Endodermal cell (in vitro differentiated cells): ENCODE data around the gene CPSF4. TPM values are rescaled to one million over a fixed set of nuclear protein-coding genes. Genes with fewer than 3 reads are reported as not detected.

Experiments
- DNase-seq: peaks from one replicate; pipeline ENCODE4 v3.0.0-alpha.2; 2017
- H3K27ac ChIP-seq: 2 replicates; pipeline ENCODE4 v1.5.1; 2013; ENCODE audit warnings: mild to moderate bottlenecking, low read depth, low read length, moderate library complexity
- H3K27me3 ChIP-seq: 2 replicates; pipeline ENCODE4 v1.6.1; 2013; ENCODE audit warnings: mild to moderate bottlenecking, low read length, moderate library complexity; ENCODE audit not compliant: insufficient read depth, control insufficient read depth, poor library complexity, severe bottlenecking
- H3K36me3 ChIP-seq: 2 replicates; pipeline ENCODE4 v1.7.0; 2013; ENCODE audit warnings: mild to moderate bottlenecking, low read length, moderate library complexity; ENCODE audit not compliant: control insufficient read depth, insufficient read depth
- H3K4me1 ChIP-seq: one replicate; pipeline ENCODE4 v1.7.0; 2013; ENCODE audit warnings: low read length; ENCODE audit not compliant: control insufficient read depth, insufficient read depth
- H3K4me3 ChIP-seq: 2 replicates; pipeline ENCODE4 v1.5.1; 2013; ENCODE audit warnings: mild to moderate bottlenecking, low read length, moderate library complexity
- H3K9ac ChIP-seq: 2 replicates; pipeline ENCODE4 v1.6.1; 2013; ENCODE audit warnings: mild to moderate bottlenecking, low read length, moderate library complexity; ENCODE audit not compliant: poor library complexity, severe bottlenecking; ENCODE audit errors: extremely low read depth
- H3K9me3 ChIP-seq: 2 replicates; pipeline ENCODE4 v1.6.1; 2013; ENCODE audit warnings: mild to moderate bottlenecking, low read length, moderate library complexity; ENCODE audit not compliant: control insufficient read depth
- H3K27ac Mint-ChIP-seq: 2 replicates; pipeline ENCODE4 v1.8.0; 2020; ENCODE audit warnings: mixed read lengths
- H3K27me3 Mint-ChIP-seq: 2 replicates; pipeline ENCODE4 v1.8.0; 2021; ENCODE audit warnings: mild to moderate bottlenecking, mixed read lengths; ENCODE audit not compliant: insufficient read depth
- H3K36me3 Mint-ChIP-seq: 2 replicates; pipeline ENCODE4 v1.8.0; 2020; ENCODE audit warnings: low read depth, mixed read lengths
- H3K4me1 Mint-ChIP-seq: 2 replicates; pipeline ENCODE4 v1.8.0; 2020; ENCODE audit warnings: mixed read lengths
- H3K4me3 Mint-ChIP-seq: 2 replicates; pipeline ENCODE4 v1.8.0; 2020; ENCODE audit warnings: mild to moderate bottlenecking, moderate library complexity, mixed read lengths
- H3K9me3 Mint-ChIP-seq: 2 replicates; pipeline ENCODE4 v1.8.0; 2020; ENCODE audit warnings: mild to moderate bottlenecking, mixed read lengths
- WGBS, 2 experiments: methylation state at CpG; one replicate each; pipeline versions ENCODE4 v1.1.5 to v1.1.7; 2013; ENCODE audit warnings: missing lambda C conversion rate in 2 of 2, mixed read lengths in 1 of 2; ENCODE audit not compliant: insufficient coverage in 1 of 2, insufficient read length in 1 of 2; 5-methylcytosine and 5-hydroxymethylcytosine counted together
- total RNA-seq, 2 donors: library from RNA; stranded (reverse); fragmentation: NEBNext Ultra II Directional in 1 of 2; extraction: Animal tissue kit (Norgen Biotek cat#: 25700) in 1 of 2; gene quantifications; 2 replicates in 1 of 2; 3 replicates in 1 of 2; pipeline ENCODE4 v1.2.1, GENCODE V29; 2021
- TF ChIP-seq, protein P1 (sequence below): fragments of 200-600 bp; sonication (generic); conservative IDR thresholded peaks from 2 replicates; pipeline ENCODE4 v1.5.0; 2021; ENCODE audit warnings: antibody characterized with exemption, mild to moderate bottlenecking

Gene CPSF4
- total RNA-seq, 2 donors from 2014 or later: 87.3 to 126 TPM

DNA sequence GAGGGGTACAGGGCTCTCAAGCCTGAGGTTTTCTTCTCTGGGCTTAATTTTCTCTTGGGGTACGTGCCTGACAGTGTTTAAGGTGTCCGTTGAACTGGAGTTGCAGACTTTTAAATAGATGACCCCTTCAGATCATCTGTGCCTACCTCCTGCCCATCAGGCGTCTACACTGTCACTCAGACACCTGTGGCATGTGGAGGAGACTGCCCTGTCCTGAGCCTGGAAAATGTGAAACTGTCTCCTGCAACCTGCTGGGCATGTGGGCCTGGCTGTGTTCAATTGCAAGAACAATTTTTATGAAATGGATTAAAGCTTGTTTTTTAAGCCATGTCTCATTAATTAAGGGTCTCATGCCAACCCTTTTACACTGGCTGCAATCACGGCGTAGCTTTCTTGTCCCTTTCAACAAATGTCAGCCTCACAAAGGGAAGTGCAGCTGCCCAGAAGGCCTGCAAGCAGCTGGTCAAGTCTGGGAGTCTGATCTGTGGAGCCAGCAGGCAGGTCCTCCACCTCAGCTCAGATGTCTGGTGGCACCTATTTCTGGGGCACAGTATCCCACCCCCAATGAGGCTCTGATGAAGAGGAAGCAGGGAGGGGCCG, 18.4 kb downstream of the CPSF4 start:
- WGBS, 2 experiments: 95 to 96% methylated on average over 6 of the region's 6 CpGs
- H3K27ac Mint-ChIP-seq: no peak overlapping the region
- no peak for DNase-seq

DNA sequence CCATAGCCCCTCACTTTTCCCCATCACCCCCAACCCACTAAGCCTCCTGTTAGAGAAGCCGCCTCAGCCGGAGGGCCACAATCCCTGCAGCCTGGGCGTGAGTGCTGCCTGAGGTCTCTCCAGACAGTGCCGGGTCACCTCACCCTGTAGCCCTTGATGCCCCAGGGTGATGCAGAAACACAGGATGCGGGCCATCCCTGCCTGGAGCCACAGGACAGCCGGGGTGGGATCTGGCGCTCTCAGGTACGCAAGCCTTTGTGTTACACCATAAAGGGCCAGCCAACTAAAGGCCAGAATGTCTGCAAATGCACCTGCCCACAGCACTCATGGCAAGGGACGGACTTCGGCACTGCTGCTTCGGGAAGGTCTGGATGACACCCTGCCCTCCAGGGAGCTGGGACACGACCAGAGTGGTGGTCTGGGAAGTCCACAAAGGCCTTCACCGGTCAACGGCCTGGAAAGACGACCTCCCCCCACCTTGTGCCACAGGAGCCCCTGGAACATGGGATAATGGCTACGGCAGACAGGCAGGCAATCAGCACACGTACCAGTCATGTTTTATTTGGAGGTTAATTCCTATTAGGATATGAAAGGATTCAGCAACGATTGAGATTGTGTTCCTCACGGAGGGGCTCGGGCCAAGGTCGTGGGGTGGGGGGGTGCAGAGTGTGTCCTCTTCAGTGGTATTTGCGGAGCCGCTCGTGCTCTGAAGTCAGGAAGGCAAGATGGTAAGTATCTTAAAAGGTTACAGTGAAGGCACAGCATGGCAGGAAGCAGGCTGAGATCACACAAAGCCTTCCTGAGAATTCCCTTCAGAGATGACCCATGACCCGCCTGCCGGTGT, 19.1 kb downstream of the CPSF4 start:
- Mint-ChIP-seq H3K9me3 (peaks cover 3% of the 10 kb centered on the region), H3K27me3 (no peaks in the 10 kb centered on the region), H3K36me3 (peaks cover 86% of the 10 kb centered on the region), H3K4me1 (no peaks in the 10 kb centered on the region), H3K27ac (peak overlapping the region; percentile 48), H3K4me3 (no peak overlapping the region)
- H3K4me1 ChIP-seq: no peaks in the 10 kb centered on the region
- H3K9ac ChIP-seq: no peak overlapping the region
- H3K27me3 ChIP-seq: no peaks in the 10 kb centered on the region
- no peaks in the 10 kb centered on the region for H3K9me3 ChIP-seq
- H3K4me3 ChIP-seq: no peak overlapping the region
- no peak overlapping the region for H3K27ac ChIP-seq
- H3K36me3 ChIP-seq: peaks cover 85% of the 10 kb centered on the region
- no peak for DNase-seq
- WGBS, 2 experiments: 93 to 95% methylated on average over 18 to 26 of the region's 26 CpGs
- TF ChIP-seq, protein P1, sequence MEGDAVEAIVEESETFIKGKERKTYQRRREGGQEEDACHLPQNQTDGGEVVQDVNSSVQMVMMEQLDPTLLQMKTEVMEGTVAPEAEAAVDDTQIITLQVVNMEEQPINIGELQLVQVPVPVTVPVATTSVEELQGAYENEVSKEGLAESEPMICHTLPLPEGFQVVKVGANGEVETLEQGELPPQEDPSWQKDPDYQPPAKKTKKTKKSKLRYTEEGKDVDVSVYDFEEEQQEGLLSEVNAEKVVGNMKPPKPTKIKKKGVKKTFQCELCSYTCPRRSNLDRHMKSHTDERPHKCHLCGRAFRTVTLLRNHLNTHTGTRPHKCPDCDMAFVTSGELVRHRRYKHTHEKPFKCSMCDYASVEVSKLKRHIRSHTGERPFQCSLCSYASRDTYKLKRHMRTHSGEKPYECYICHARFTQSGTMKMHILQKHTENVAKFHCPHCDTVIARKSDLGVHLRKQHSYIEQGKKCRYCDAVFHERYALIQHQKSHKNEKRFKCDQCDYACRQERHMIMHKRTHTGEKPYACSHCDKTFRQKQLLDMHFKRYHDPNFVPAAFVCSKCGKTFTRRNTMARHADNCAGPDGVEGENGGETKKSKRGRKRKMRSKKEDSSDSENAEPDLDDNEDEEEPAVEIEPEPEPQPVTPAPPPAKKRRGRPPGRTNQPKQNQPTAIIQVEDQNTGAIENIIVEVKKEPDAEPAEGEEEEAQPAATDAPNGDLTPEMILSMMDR: no peak

More for the DNA sequence above, 18.4 kb downstream of the CPSF4 start:
- no peaks in the 10 kb centered on the region for H3K27me3 ChIP-seq
- H3K27me3 Mint-ChIP-seq: no peaks in the 10 kb centered on the region
- H3K36me3 ChIP-seq: peaks cover 85% of the 10 kb centered on the region
- H3K9me3 ChIP-seq: no peaks in the 10 kb centered on the region
- no peak overlapping the region for H3K4me3 Mint-ChIP-seq
- H3K27ac ChIP-seq: no peak overlapping the region
- TF ChIP-seq, protein P1: no peak
- H3K4me1 Mint-ChIP-seq: no peaks in the 10 kb centered on the region
- H3K9me3 Mint-ChIP-seq: peaks cover 3% of the 10 kb centered on the region
- peaks cover 84% of the 10 kb centered on the region for H3K36me3 Mint-ChIP-seq
- no peaks in the 10 kb centered on the region for H3K4me1 ChIP-seq
- no peak overlapping the region for H3K9ac ChIP-seq
- H3K4me3 ChIP-seq: no peak overlapping the region

- Histone ChIP-seq H3K27me3 (no peaks in the 10 kb centered on the region), H3K4me1 (no peaks in the 10 kb centered on the region), H3K9ac (no peak overlapping the region), H3K27ac (no peak overlapping the region), H3K9me3 (no peaks in the 10 kb centered on the region), H3K4me3 (no peak overlapping the region), H3K36me3 (peaks cover 83% of the 10 kb centered on the region)
- Mint-ChIP-seq H3K4me1 (no peaks in the 10 kb centered on the region), H3K27me3 (no peaks in the 10 kb centered on the region), H3K27ac (peak overlapping the region; percentile 23), H3K9me3 (peaks cover 3% of the 10 kb centered on the region), H3K4me3 (no peak overlapping the region), H3K36me3 (peaks cover 87% of the 10 kb centered on the region)
- TF ChIP-seq, protein P1: peak; percentile 73
- peak; percentile 79 for DNase-seq
- WGBS, 2 experiments: 92 to 94% methylated on average over 8 of the region's 8 CpGs
Measured at GRCh38 chr7:99459087-99459486, 20.3 kb downstream of the CPSF4 start.
